NCI-H2196 treated with DMSO at 0.1 percent for 48 hours (cell line): Measurements from ENCODE around the gene SLC6A20.
A peak's percentile ranks its signal among the peaks of the same experiment; 100 is the strongest.
"Not testable (repeated sequence)": the region's sequence is repeated elsewhere in the genome, so short reads cannot be mapped to it uniquely, and the experiment has no call there.

Experiments
- DNase-seq: peaks from one replicate; lab custom pipeline; 2025; ENCODE audit not compliant: unreplicated experiment; lab: John Stamatoyannopoulos, UW

The SLC6A20 gene

GRCh38 chr3:45760878-45761711, 35.2 kb downstream of the SLC6A20 start:
- peak; percentile 13 for DNase-seq

- DNase-seq, result no peak
Observed at GRCh38 chr3:45759851-45760250, 36.5 kb downstream of the SLC6A20 start.

GRCh38 chr3:45758871-45759270, 37.5 kb downstream of the SLC6A20 start:
- no peak for DNase-seq

DNA sequence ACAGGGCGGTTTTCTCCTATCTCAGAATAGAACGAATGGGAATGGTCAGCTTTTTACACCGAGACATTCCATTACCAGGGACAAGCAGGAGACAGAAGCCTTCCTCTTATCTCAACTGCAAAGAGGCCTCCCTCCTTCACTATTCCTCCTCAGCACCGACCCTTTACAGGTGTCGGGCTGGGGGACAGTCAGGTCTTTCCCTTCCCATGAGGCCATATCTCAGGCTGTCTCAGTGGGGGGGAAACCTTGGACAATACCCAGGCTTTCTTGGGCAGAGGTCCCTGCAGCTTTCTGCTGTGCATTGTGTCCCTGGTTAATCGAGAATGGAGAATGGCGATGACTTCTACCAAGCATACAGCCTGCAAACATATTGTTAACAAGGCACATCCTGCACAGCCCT, 39.2 kb downstream of the SLC6A20 start:
- DNase-seq, result not testable (repeated sequence)

- no peak for DNase-seq
Observed at GRCh38 chr3:45756055-45756454, 40.3 kb downstream of the SLC6A20 start.

- DNase-seq, result no peak
Observed at GRCh38 chr3:45754461-45754860, 41.9 kb downstream of the SLC6A20 start.

GRCh38 chr3:45753095-45753494, 43.2 kb downstream of the SLC6A20 start:
- DNase-seq, result no peak

- no peak for DNase-seq
Observed at GRCh38 chr3:45751537-45752242, 44.6 kb downstream of the SLC6A20 start.

DNA sequence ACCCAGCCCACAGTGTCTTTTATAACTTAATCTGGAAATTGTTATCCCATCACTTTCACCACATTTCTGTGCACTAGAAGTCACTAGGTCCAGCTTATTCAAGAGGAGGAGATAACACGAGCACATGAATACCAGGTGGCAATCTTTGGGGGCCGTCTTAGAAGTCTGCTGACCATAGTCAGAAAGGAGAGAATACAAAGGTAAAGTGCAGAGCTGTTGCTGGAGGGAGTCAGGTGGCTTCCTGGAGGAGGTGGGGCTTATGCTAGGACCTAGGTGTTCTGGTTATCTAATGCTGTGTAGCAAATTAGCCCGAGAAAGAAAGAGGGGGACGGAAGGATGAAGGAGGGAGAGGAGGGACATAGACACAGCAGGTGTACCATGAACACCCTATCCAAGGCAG, 46.5 kb downstream of the SLC6A20 start:
- no peak for DNase-seq

- not testable (repeated sequence) for DNase-seq
Observed at GRCh38 chr3:45749036-45749600, 47.2 kb downstream of the SLC6A20 start.

GRCh38 chr3:45748068-45748467, 48.3 kb downstream of the SLC6A20 start:
- DNase-seq, result no peak

- DNase-seq, result no peak
Observed at GRCh38 chr3:45746777-45747622, 49.3 kb downstream of the SLC6A20 start.

- no peak for DNase-seq
Observed at GRCh38 chr3:45746165-45746776, 50.1 kb downstream of the SLC6A20 start.

DNA sequence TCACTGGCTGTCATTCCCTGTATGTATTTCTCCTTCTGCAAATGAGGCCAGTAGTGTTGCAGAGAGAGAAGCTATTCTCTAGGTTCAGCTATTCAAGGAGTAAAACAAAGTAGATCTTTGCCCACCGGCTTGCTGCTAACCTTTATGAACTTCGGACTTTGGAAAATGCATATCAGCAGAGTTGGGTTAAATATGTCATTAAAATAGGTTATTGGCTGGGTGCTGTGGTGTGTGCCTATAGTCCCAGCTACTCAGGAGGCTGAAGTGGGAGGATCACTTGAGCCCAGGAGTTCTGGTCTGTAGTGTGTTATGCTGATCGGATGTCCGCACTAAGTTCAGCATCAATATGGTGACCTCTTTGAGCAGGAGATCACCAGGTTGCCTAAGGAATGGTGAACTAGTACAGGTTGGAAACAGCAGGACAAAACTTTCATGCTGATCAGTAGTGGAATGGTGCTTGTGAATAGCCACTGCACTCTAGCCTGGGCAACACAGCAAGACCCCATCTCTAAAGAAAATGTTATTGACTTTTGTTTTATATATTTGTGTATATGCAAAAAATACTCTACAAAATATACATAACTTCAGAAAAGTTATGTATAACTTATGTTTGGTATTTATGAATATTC, 53.8 kb downstream of the SLC6A20 start:
- no peak for DNase-seq

DNA sequence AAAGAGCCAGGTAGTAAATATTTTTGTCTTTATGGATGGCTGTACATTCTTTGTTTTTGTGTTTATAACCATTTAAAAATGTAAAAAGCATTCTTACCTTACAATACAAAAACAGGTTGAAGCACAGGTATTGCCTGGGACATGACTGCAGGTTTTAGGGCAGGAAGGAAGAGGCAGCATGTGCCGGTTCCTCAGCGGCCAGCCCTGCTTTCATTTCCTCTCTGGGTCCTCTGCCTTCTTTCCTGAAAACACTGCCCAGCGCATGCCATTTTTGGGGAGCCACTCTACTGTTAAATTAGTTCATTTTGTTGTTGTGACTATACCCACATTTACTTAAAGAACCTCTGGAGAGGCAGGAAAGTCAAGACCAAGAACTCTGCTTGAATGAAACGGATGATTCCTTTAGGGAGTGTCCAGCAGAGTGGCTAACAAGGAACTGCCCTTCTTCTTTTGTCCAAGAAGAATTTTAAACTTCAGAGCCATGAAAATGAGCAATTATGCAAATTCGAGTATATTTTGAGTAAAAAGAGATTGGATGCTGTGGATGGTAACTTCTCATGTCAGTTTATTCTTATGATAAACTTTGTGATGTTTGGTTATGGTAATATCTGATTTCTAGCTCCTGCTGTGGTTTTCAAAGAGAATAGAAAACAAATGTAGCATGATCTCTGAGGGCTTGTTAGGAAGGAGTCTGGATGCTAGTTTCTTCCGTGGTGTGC, 54.4 kb downstream of the SLC6A20 start:
- DNase-seq, result no peak

GRCh38 chr3:45741247-45741646, 55.1 kb downstream of the SLC6A20 start:
- DNase-seq, result no peak

GRCh38 chr3:45739991-45740390, 56.3 kb downstream of the SLC6A20 start:
- DNase-seq, result no peak

- DNase-seq, result no peak
Observed at GRCh38 chr3:45737234-45737633, 59.1 kb downstream of the SLC6A20 start.

DNA sequence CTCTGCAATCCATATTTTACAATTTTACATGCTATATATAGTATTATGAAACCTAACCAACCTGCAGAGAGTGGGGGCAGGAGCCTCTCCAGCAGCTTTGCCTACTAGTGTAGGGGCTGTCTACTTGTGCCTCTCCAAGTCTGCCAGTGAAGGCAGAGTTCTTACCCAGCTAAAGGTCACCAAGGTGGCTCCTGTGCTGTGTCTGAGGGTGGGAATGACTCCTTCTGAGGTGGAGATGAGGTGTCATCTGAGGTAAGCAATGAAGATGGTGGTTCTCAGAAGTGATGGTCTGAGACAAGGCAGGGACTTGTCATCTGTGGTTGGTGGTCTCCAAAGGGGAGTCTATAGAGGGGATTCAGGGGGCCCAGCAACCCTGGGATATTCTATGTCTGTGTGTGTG, 59.6 kb downstream of the SLC6A20 start:
- DNase-seq, result no peak
